SHP77 (cell line): ENCODE results near the gene IMMP2L.
"Not testable (repeated sequence)": the region's sequence is repeated elsewhere in the genome, so short reads cannot be mapped to it uniquely, and the experiment has no call there.

Experiments
- DNase-seq, 2 experiments: peaks; one replicate each; lab custom pipeline; 2025; lab: John Stamatoyannopoulos, UW

IMMP2L gene

GRCh38 chr7:110718503-110719205, 843.6 kb downstream of the IMMP2L start:
- DNase-seq, result no peak

GRCh38 chr7:110704225-110704624, 858.1 kb downstream of the IMMP2L start:
- no peak for DNase-seq

- DNase-seq, result no peak
Observed at GRCh38 chr7:110698576-110698975, 863.7 kb downstream of the IMMP2L start.

DNA sequence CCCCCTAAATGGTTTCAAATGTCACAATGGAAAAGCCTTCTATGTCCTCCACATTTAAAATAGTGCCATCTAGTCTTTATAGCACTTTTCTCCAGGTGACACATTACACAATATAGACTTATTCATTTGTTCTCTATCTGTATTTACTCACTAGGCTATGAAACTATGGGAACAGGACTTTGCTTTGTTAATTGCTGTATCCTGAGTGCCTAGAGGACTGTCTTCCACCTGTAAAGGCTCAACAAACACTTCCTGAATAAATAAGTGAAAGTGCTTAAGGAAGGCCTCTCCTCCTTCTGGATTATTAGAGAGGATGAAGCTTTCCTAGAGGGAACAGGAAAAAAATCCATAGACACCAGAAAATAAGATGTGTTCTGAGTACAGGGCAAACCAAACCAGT, 868.9 kb downstream of the IMMP2L start:
- no peak for DNase-seq

GRCh38 chr7:110688908-110689307, 873.4 kb downstream of the IMMP2L start:
- DNase-seq, result no peak

DNA sequence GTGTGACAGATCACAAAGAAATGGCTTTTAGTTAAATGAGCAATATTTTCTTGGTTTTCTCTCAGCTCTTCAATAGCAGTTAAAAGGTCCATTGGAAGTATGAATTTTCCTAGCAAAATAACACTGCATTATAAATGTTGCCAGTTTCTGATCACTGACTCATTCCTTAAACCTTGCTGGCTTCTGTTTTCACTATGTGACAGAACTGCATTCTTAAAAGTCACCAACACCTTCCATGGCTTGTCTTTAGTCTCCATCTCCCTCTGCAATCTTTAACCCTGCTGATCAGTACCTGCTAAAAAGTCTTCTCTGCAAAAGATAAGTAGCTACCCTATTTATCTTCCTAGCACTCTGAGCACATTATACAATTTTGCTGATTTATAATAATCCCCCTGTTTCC, 876.4 kb downstream of the IMMP2L start:
- no peak for DNase-seq

- no peak for DNase-seq
Observed at GRCh38 chr7:110681941-110682340, 880.4 kb downstream of the IMMP2L start.

DNA sequence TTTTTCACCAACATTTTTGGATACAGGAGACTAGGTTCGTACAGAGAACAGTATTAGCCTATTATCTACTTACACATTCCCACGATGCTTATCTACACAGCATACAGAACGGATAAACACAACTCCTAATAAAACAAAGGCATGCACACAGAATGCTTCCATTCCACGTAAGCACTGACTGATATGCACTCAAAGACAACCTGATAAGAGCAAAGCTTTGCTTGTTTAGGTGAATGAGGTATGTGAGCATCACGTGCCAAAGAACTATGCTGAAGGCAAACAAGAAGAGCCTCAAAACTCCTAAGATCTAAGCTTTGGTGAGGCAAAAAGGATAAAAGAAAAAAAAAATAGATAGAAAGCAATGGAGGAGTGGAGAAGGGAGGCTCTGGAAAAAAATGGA, 884.9 kb downstream of the IMMP2L start:
- no peak for DNase-seq

DNA sequence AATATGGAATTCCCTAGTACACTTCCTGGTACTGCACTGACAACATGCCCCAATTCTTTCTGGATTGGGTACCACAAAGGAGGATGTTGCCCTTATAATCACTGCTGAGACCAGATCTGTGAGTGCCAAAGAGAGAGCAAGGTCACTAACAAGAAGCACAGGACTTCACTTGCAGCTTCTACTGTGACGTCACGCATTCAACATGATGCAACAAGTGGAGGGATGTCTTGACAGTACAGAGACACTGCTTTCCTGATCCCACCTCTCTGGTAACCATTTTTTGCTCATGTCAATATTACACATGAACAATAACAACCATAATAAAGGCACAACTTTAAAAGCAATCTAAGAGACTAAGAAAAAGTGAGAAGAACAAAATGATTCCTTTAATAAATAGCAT, 885.5 kb downstream of the IMMP2L start:
- no peak for DNase-seq

DNA sequence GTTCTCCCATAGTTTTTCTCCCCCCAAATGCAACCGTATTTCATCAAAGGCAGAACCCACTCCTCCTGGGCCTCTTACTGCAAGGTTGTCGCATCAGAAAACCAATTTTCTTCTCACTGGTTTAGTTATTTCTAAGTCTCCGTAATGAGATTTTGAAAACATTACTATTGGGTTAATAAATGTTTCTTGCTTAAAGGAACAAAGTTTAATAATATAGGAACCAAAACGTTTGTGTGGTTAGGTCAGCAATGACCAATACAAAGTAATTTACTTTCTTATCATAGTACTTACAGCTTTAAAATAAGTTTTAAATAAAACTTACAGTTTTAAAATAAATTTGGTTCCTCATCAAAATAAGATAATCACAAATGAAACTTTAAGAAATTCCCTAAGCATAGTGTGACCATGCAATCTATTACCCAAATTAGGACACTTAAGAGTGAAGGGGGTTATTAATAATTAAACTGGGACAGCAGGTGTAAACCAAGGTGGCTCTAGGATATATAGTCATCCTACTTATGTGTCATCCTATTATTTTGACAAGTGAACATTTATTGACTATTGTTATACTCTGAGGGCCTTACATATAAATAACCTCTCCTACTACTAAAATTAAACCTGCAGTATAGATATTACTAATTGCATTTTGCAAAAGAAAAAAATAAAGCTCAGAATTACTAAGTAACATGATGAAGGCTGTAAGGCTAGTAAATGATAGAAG, 886.7 kb downstream of the IMMP2L start:
- DNase-seq, result no peak

DNA sequence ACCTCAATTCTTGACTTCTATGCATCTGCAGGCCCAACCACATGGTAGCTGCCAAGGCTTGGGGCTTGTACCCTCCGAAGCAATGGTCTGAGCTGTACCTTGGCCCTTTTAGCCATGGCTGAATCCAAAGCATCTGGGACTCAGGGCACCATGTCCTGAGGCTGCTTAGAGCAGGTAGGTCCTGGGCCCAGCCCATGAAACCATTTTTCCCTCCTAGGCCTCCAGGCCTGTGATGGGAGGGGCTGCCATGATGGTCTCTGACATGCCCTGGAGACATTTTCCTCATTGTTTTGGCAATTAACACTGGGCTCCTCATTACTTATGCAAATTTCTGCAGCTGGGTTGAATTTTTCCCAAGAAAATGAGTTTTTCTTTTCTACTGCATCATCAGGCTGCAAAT, 889.1 kb downstream of the IMMP2L start:
- DNase-seq, result no peak

DNA sequence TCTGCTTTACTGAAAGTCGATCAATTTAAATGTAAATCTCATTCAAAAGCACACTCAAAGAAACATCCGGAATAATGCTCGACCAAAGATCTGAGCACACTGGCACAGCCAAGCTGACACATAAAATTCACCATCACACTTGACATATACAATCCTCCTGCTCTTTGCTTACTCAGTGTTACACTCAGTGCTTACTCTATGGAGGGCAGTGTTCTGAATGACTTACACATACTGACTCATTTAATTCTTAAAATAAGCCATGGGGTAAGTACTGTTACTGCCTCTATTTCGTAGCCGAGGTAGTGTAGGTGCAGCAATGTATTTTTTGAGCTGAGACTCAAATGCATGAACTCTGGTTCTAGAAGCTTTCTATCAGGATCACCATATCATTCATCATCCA, 892.9 kb downstream of the IMMP2L start:
- DNase-seq, result no peak

GRCh38 chr7:110664803-110665202, 897.5 kb downstream of the IMMP2L start:
- DNase-seq, result no peak

- not testable (repeated sequence) for DNase-seq
Observed at GRCh38 chr7:110660637-110661036, 901.7 kb downstream of the IMMP2L start.

DNA sequence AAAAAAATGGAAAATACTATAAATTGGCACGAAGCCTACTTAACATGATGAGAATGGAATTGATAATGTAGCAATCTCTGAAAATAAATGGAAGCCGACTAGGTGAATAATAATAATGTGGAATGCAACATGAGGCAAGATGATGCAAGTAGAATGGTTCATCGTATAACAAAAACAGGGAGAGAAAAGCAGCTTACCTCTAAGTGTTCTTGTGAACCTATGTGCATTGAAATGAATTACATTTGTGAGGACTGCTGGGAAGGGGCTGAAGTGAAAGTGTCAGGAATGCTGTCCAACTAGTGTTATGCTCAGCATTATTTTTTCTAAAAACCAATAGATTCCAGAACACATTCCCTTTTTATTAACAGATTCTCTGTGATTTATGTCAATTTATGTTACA, 912.0 kb downstream of the IMMP2L start:
- DNase-seq, result no peak

- DNase-seq, result no peak
Observed at GRCh38 chr7:110647266-110647665, 915.0 kb downstream of the IMMP2L start.

- no peak for DNase-seq
Observed at GRCh38 chr7:110646804-110647203, 915.5 kb downstream of the IMMP2L start.

GRCh38 chr7:110645616-110646015, 916.7 kb downstream of the IMMP2L start:
- DNase-seq, result no peak

DNA sequence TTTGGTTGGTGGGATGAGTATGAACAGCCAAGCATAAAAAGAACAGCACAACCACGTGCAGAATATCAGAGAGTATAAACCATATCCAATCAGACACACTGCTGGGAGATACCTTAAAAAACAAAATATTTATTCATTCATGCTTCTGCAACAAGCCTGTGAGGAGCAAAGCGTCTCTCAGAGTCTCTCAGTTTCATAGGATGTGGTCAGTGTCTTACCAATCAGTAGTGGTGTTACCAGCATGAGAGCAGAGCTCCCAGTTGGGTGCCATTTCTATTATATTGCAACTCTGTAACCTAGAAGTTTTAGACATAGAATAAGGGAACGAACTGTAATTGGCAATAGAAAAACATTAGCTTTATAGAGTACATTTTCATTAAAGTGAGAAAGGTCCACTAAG, 917.2 kb downstream of the IMMP2L start:
- no peak for DNase-seq

GRCh38 chr7:110637252-110637651, 925.0 kb downstream of the IMMP2L start:
- no peak for DNase-seq

DNA sequence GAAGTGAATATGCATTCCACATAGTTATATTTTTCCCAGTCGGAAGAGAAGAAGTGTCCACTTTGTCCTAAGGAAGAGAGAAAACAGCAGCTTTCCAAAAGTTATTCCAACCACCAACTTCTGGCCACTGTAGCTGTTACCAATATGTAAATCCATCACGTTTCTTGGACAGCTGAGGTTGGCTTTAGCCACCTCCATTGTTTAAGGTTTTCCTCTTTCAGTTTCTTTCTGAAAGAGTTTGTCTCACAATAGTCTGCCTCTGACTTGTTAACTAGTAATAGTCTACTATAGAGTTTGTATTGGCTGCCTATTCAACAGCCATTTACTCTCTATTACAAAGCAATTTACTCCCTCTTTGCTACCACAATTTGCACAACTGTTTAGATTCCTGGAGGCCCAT, 929.0 kb downstream of the IMMP2L start:
- no peak for DNase-seq

DNA sequence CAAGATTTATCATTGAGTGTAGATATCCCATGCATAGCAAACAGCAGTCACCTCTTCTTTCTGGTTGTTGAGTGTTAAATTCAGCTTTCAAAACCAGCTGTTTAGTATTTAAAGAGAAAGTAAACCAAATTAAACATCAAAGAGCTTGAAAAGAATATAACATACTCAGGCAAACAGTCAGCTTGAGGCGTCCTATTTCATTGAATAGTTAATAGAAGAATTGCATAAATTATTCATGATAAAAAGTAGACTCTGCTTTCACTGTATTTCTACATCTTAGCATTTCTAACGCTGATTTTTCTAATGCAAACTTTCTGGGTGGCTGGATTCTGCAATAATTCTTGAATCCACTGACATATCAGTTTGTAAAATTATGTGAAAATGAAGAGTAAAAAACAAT, 935.9 kb downstream of the IMMP2L start:
- no peak for DNase-seq

GRCh38 chr7:110625294-110625693, 937.0 kb downstream of the IMMP2L start:
- no peak for DNase-seq

DNA sequence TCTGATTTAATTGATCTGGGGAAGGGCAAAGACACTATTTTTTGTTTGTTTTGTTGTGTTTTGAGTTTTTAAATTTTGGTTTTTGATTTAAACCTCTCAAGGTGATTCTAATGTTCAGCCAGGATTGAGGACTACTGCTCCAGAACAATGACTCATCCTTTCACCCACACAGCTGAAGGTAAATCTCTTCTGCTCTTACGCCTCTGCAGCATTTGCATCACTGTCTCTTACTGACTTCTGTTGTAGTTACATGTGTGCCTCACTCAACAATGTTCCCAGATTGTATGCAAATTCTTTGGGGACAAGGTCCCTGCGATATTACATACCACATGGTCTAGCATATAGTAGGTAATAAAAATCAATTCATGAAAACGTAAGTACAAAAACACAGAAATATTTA, 938.9 kb downstream of the IMMP2L start:
- no peak for DNase-seq
